ENCODE data around the gene WFIKKN1. TPM values are rescaled to one million over a fixed set of nuclear protein-coding genes. Genes with fewer than 3 reads are reported as not detected.

Gene WFIKKN1, protein sequence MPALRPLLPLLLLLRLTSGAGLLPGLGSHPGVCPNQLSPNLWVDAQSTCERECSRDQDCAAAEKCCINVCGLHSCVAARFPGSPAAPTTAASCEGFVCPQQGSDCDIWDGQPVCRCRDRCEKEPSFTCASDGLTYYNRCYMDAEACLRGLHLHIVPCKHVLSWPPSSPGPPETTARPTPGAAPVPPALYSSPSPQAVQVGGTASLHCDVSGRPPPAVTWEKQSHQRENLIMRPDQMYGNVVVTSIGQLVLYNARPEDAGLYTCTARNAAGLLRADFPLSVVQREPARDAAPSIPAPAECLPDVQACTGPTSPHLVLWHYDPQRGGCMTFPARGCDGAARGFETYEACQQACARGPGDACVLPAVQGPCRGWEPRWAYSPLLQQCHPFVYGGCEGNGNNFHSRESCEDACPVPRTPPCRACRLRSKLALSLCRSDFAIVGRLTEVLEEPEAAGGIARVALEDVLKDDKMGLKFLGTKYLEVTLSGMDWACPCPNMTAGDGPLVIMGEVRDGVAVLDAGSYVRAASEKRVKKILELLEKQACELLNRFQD
- total RNA-seq: 0.47 to 0.94 TPM (median 0.84 TPM) in 3 replicates

DNA sequence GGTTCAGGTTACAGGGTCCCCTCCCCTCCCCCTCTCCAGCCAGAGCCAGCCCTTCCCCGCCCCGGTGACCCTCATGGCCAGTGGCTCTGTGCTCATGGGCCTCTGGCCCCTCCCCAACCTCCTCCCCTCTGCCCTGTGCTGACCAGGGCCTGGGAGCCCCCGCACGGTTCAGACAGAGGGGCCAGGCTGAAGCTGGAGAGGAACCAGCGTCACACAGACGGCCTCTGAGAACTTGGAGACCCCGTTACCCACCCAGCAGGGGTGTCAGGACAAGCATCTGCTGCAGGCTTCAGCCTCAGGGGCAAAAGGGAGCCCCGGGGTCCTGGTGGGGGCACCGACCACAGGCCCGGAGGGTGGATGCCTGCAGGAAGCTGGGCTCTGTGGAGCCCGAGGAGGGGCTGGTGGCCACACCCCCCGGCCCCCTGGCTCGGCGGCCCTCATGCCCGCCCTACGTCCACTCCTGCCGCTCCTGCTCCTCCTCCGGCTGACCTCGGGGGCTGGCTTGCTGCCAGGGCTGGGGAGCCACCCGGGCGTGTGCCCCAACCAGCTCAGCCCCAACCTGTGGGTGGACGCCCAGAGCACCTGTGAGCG, at the start of gene WFIKKN1:
Gene WFIKKN1, plus strand, starts transcription at position 171 of the 591 bp plus-strand sequence. Its CDS starts 269 bp downstream, at position 440.
- no peak for DNase-seq (ENCODE audit: low spot score in 2 of 2, unreplicated experiment in 2 of 2)
- no peaks in the 10 kb centered on the region for H3K9me3 Mint-ChIP-seq
- peak within 1 kb of the TSS; percentile 13 for H3K4me3 Mint-ChIP-seq
- no peaks in the 10 kb centered on the region for H3K36me3 Mint-ChIP-seq
- H3K27ac Mint-ChIP-seq: no peak within 1 kb of the TSS
- H3K4me1 Mint-ChIP-seq: peaks cover 3% of the 10 kb centered on the region
- H3K27me3 Mint-ChIP-seq (ENCODE audit: low read depth): no peaks in the 10 kb centered on the region
- TF ChIP-seq, protein P1, sequence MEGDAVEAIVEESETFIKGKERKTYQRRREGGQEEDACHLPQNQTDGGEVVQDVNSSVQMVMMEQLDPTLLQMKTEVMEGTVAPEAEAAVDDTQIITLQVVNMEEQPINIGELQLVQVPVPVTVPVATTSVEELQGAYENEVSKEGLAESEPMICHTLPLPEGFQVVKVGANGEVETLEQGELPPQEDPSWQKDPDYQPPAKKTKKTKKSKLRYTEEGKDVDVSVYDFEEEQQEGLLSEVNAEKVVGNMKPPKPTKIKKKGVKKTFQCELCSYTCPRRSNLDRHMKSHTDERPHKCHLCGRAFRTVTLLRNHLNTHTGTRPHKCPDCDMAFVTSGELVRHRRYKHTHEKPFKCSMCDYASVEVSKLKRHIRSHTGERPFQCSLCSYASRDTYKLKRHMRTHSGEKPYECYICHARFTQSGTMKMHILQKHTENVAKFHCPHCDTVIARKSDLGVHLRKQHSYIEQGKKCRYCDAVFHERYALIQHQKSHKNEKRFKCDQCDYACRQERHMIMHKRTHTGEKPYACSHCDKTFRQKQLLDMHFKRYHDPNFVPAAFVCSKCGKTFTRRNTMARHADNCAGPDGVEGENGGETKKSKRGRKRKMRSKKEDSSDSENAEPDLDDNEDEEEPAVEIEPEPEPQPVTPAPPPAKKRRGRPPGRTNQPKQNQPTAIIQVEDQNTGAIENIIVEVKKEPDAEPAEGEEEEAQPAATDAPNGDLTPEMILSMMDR (IDR thresholded peaks at IDR 0.05; ENCODE audit: unreplicated experiment): no peak

DNA sequence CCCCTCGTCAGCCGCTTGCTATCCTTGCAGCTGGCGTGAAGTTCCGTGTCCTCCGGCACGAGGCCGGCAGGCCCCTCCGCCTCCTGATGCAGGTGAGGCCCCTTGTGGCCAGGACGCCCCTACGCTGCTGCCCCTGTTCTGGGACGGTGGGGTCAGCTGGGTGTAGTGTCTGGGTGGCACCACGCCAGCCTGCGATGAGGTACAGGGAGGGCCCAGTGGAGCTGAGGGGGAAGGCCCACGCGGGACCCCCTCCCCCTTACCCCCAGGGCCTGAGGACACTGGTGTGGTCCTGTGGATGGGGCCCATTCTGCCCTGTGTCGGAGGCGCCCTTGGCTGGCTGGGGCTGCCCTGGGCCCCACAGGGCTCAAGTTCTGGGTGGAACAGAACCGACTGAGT, 48.6 kb upstream of the WFIKKN1 start:
- Mint-ChIP-seq H3K4me3 (no peak overlapping the region), H3K9me3 (no peaks in the 10 kb centered on the region), H3K27ac (no peak overlapping the region), H3K27me3 (ENCODE audit: low read depth) (peaks cover 7% of the 10 kb centered on the region), H3K4me1 (peaks cover 10% of the 10 kb centered on the region), H3K36me3 (no peaks in the 10 kb centered on the region)
- no peak for DNase-seq (ENCODE audit: low spot score in 2 of 2, unreplicated experiment in 2 of 2)
- TF ChIP-seq, protein P1 (IDR thresholded peaks at IDR 0.05; ENCODE audit: unreplicated experiment): no peak

GRCh38 chr16:582614-583331, 48.0 kb upstream of the WFIKKN1 start:
- TF ChIP-seq, protein P1 (IDR thresholded peaks at IDR 0.05; ENCODE audit: unreplicated experiment): no peak
- peaks cover 7% of the 10 kb centered on the region for H3K27me3 Mint-ChIP-seq (ENCODE audit: low read depth)
- no peaks in the 10 kb centered on the region for H3K9me3 Mint-ChIP-seq
- H3K4me1 Mint-ChIP-seq: peaks cover 14% of the 10 kb centered on the region
- no peaks in the 10 kb centered on the region for H3K36me3 Mint-ChIP-seq
- no peak for DNase-seq (ENCODE audit: low spot score in 2 of 2, unreplicated experiment in 2 of 2)
- H3K27ac Mint-ChIP-seq: no peak overlapping the region
- H3K4me3 Mint-ChIP-seq: no peak overlapping the region

- TF ChIP-seq, protein P1 (IDR thresholded peaks at IDR 0.05; ENCODE audit: unreplicated experiment): no peak
- H3K4me1 Mint-ChIP-seq: peaks cover 17% of the 10 kb centered on the region
- no peak overlapping the region for H3K27ac Mint-ChIP-seq
- peaks cover 7% of the 10 kb centered on the region for H3K27me3 Mint-ChIP-seq (ENCODE audit: low read depth)
- no peaks in the 10 kb centered on the region for H3K9me3 Mint-ChIP-seq
- H3K4me3 Mint-ChIP-seq: no peak overlapping the region
- no peak for DNase-seq (ENCODE audit: low spot score in 2 of 2, unreplicated experiment in 2 of 2)
- no peaks in the 10 kb centered on the region for H3K36me3 Mint-ChIP-seq
Measured at GRCh38 chr16:583470-583814, 47.3 kb upstream of the WFIKKN1 start.

DNA sequence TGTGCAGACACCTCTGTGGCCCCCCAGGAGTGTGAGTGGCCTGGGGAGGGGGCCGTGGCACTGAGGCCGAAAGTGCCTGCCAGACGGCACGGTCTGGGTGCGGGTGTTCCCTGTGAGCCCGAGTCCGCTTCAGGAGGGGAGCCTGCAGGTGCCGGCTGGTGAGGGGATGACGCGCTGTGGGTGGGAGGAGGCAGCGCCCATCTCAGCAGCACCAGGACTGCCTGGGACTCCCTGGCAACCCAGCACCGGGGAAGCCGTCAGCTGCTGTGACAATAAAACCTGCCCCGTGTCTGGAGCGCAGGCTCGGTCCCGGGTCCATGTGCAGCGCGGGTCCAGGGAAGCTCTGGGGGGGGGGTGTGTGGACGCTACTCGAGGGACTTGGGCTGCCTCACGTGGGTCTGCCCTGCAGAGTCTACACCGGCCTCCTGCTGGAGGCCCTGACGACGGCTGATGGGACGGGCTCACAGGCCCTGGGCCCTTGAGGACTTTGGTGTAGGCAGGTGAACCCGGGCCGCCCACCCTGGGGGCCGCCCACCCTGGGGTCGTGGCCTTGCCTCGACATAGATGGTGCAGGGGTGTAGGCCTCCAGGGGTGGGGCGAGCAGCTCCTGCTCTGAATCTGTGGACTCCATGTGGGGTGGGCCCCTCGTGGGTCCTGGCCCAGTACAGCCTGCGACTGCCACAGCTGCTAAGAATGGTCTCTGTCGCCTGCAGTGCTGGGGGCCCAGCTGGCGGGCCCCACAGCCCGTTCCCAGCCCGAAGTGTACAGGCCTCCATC, 46.8 kb upstream of the WFIKKN1 start:
- TF ChIP-seq, protein P1 (IDR thresholded peaks at IDR 0.05; ENCODE audit: unreplicated experiment): no peak
- Mint-ChIP-seq H3K4me1 (peaks cover 19% of the 10 kb centered on the region), H3K36me3 (no peaks in the 10 kb centered on the region), H3K9me3 (no peaks in the 10 kb centered on the region), H3K27me3 (ENCODE audit: low read depth) (peaks cover 7% of the 10 kb centered on the region), H3K4me3 (no peak overlapping the region), H3K27ac (no peak overlapping the region)
- DNase-seq (ENCODE audit: low spot score in 2 of 2, unreplicated experiment in 2 of 2): no peak

Measured in mesothelial cell of epicardium (in vitro differentiated cells).